NCI-H2081 (cell line): ENCODE measurements around the gene INF2.

Experiments
- DNase-seq, 2 experiments: peaks; one replicate each; lab custom pipeline; 2025; lab: John Stamatoyannopoulos, UW

The INF2 gene

DNA sequence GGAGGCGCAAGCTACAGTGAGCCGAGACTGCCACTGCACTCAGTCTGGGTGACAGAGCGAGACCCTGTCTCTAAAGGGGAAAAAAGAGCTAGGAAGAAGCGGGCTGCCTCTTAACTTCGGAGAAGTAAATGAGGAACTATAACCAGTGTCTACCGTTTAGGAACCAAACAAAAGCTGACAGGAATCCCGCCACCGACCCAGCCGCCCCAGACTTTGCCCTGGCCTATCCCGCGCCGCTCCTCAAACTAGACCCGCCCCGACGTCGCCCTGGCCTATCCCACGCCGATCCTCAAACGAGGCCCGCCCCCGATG is 63.0 kb downstream of the INF2 start:
- no peak for DNase-seq

DNA sequence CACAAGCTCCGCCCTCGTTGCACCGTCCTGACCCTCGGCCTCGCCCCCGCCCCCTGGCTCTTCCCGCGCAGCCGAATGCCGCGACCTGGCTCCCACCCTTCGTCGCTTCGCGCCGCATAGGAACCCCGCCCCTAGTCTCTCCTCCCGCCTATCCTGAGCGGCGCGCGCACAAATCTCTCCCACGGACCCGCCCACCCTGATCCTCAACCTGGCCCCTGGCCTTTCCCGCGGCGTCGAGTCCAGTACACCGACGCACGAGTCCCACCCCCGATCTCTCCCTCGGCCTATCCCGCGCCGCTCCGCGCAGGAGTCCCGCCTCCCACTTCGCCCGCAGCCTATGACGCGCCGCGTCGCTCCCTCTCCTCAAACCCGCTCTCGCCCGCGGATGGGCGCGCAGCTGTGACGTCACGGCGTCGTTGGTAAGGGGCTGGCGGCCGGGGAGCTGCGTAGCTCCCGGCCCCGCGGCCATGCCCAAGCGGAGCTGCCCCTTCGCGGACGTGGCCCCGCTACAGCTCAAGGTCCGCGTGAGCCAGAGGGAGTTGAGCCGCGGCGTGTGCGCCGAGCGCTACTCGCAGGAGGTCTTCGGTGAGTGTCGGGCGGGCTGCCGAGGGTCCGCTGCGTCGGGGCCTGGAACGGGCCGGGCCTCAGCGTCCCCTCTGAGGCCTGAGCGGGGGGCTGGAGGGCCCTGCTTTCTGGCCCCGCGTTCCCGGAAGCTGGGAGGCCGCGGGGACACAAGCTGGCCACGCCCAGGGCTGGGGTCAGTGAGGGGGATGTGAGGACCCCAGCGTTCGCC is 63.5 kb downstream of the INF2 start, which contains the start of gene SIVA1:
TSS of gene SIVA1 (plus strand) at position 413 of the 793 bp plus-strand sequence. CDS start at position 468, 55 bp downstream.
- peak; percentile 99 to 100 for DNase-seq

DNA sequence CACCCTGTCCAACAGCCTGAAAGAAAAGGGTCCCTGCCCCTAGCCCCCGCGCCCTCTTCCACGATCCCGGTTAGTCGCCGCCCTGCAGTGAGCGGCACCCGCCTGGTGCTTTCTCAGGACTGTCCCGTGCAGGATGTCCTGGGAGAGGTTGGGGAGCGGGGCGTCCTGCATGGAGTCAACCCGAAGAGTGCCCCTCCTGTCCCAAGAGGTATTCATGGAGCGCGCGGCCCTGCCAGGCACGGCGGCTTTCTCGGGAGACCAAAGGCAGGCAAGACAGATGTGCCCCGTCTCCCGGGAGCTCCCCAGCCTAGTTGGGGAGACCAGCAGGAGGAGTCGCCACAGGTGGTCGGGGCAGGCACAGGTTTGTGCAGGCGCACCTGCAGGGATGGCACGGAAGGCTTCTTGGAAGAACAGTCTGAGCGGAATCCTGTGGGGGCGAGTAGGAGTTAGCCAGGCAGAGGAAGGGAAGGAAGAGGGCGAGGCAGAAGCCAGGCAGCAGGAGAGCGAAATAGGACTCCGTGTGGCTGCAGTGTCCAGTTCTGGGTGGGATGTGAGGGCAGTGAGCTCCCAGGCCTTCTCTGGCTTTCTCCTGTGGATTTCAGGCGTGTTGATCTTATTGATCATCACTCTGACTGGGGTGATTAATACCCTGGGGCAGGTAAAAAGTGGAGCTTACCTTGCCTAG is 64.3 kb downstream of the INF2 start:
- DNase-seq, result peak in 1 of 2 experiments; percentile 39

DNA sequence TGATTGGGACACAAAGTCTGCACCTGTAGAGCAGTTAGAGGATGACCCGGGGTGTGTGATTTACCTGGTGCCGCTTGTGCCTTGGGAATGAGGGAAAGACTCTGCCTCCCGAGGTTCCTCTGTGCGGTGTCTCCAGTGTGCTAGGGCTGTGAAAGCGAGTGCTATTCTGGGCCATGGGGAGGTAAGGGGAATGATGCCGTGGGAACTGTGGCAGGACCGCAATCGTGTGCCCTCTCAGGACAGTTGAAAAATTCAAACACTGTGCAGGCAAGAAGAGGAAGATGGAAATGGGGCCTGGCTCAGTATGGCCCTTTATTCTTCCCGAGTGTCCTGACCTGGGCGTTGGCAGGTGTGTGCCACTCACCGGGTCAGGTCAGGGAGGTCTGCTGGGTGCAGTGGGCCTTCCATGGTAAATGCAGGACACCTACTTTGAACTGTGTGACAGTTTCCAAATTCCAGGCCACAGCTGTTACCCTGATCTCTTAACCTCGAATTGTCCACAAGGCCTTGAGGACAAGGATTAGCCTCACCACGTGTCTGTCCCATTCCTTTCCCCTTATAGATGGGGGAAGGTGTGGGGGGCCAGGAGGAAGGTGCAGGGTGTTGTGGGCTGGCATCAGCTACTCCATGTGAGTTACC is 64.9 kb downstream of the INF2 start:
- no peak for DNase-seq

DNA sequence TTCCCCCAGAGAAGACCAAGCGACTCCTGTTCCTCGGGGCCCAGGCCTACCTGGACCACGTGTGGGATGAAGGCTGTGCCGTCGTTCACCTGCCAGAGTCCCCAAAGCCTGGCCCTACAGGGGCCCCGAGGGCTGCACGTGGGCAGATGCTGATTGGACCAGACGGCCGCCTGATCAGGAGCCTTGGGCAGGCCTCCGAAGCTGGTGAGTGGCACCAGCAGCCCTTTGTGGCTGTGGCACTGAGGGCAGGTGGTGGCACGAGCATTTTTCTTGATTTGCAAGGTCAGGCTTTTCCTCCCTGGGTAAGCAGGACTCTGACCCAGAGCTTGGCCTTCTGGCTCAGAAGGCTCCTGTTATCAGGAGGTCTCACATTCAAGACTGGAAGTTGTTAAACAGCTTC is 66.2 kb downstream of the INF2 start:
- no peak for DNase-seq

DNA sequence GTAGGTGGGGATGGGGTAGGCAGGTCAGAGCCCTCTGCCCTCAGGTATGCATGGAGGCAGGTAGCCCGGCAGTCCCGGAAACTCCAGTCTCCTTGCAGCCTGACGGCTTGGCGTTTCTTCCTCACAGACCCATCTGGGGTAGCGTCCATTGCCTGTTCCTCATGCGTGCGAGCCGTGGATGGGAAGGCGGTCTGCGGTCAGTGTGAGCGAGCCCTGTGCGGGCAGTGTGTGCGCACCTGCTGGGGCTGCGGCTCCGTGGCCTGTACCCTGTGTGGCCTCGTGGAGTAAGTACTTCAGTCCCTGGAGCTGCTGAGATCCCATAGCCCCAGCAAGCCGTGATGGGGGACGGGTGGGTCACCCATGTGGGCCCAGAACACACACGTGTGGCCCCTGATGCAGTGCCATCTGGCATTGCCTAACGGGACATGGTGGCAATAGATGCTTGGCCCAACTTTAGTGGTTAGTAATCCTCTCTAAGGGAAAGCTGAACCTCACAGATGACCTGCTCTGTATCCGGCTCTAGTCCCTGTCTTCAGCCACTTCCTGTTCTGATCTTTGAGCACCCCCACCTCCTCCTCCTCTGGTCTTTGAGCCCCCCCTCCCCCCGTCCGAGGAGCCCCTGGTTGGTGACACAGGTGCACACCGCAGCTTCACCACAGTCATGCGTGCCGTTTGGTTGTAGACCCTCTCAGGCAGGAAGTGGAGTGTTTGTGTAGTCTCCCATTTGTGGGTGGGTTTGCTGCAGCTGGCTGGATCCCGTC is 67.2 kb downstream of the INF2 start:
- no peak for DNase-seq

DNA sequence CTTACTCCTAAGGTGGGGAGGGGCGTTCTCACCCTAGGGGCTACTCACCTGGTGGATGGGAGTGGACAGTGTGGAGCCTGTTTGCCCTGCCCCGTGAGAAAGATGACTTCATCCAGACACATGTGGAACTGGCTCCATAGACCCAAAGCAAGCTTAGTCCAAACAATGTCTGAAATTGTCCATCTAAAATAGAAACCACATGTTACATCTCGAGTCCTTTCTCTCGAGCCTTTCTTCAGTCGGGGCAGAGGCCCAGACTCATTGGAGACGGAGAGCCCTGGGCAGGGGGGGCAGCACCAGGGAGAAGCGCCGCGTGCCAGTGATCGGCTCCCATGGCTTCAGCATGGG is 67.8 kb downstream of the INF2 start:
- no peak for DNase-seq

DNA sequence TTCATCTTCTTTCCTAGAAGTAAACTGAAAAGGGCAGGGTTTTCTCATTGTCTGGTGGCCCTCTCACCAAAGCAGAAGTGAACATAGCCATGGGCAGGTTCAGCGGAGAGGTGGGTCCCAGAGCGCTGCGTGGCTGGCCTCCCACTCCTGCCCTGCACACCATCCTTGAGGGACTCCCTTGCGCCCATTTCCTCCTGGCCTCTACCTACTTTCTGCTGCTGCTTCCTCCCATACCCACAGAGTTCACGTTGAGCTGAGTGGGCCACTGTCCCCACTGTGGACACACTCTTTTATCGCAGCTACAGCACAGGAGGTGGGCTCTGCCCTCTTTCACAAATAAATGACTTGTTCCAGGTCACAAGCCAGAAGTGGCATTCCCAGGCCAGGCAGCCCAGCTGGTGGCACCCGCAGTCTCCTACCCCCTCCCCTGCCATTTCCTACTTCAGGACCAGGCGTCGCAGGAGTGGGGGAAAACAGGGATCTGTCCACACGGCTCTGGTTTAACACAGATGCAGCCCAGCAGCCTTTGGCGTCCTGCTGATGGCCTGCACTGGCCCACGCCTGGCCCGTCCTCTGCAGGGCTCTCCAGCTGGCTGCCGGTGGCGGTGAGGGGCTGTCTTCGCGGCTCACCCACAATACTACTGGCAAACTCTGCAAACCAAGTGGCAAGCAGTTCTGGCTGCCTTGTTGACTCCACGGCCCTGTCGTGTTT is 68.4 kb downstream of the INF2 start:
- DNase-seq, result no peak

DNA sequence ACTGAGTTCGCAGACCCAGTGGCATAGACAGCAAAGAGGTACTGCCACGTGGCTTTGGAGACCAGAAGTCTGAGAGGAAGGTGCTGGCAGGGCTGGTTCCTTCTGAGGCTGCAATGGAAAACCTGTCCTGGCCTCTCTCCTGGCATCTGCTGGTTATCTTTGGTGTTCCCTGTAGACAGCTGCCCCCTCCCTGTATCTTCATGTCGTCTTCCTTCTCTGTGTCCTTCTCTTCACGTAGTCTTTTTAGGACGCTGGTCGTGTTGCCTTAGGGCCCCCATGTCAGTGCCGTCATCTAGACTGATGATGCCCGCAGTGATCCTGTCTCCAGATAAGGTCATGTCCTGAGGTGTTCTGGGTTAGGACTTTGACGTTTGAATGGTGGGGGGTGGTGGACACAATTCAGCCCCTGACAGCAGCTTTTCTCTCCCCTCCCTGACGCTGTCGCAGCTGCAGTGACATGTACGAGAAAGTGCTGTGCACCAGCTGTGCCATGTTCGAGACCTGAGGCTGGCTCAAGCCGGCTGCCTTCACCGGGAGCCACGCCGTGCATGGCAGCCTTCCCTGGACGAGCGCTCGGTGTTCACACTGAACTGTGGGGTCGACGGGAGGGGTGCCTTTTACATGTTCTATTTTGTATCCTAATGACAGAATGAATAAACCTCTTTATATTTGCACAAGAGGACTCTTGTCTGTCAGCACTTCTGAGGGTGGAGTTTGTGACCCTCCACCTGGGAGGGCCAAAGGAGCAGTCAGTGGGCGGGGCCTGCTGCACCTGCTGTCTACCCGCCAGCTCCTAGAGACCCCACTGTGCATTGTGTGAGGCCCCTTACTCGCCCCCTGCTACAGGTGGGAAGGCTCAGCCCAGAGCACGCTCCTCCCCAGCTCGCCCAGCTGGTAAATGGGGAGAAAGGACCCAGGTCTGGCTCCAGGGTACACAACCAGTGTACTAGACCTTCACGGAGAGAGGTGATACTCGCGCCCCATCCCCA is 69.9 kb downstream of the INF2 start:
- DNase-seq, result no peak

DNA sequence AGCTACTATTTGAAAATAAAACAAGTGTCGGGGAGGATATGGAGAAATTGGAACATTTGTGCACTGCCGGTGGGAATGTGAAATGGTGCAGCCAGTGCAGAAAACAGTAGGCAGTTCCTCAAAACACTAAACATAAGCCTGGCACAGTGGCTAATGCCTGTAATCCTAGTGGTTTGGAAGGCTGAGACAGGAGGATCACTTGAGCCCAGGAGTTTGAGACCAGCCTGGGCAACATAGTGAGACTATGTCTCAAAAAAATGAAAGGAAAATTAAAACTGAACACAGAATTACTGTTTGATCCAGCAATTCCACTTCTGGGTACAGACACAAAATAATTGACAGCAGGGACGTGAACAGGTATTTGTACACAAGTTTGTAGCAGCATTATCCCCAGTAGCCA is 76.1 kb downstream of the INF2 start:
- DNase-seq, result no peak

DNA sequence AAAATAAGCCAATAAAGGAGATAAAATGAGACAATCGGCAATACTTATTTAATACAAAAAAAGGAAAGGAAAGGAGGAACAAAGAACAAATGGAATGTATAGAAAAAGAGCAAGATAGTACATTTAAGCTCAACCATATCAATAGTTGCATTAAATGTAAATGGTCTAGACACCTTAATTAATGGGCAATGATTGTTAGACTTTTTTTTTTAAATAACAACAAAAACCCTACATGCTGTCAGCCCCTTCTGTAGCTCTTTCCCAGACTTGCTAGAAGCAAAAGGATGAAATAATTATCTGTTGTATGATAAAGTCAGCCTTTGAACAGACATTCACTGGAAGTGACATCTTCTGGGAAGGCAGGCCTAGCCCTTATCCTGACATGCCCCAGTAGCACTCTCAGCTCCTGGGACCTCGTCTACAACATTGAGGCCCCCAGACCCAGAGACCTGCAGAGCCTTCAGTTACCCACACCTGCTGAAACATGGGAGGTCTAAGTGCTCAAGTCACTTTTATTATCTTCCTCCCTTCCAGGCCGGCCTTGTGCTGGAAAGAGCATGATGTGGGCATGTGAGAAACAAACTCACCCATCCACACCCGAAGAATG is 76.9 kb downstream of the INF2 start:
- no peak for DNase-seq

DNA sequence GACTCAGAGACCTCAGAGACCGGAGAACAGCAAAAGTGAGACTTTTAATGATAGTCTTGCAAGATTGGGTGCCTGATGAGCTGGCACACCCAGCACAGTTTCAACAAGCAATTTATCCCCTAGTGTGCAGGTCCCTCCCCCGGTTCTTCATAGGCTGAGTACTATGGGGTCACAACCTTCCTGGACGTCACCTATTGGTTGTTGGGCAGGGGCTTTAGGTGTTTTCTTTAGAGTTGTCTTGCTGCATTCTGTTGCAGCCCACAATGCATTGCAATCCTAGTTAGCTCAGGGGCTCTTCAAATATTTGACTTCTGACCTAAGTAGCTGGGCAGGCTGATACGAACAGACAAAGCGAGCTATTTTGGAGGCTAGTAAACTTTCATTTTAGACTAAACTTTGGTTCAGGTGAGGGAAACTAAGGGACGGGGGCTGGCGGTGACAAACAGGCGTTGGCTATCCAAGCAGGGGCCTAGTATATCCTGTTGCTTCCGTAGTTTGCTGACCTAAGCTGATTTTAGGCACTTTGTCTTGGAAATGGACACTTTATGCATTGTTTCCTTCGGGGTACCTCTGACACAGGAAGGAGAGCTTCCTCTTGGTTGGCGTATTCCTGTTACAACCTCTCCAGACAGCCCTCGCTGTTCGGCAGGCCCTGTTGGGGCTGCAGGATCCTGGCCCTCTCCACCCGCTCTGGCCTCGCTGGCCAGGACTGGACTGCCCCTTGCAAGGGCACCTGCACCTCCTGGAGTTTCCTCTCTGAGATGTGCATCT is 77.6 kb downstream of the INF2 start:
- DNase-seq, result no peak

DNA sequence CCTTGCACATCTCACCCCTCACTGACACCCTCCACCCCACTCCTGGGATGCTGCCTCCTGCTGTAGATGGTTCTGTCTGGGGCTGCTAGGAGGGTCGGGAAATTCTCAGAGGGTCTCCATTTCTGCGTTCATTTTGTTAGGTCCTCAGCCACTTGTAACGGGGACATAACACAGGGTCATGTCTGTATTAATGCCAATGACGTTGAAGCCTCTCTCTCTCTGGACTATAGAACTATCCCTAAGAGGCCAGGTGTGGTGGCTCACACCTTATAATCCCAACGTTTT is 78.2 kb downstream of the INF2 start:
- DNase-seq, result no peak

DNA sequence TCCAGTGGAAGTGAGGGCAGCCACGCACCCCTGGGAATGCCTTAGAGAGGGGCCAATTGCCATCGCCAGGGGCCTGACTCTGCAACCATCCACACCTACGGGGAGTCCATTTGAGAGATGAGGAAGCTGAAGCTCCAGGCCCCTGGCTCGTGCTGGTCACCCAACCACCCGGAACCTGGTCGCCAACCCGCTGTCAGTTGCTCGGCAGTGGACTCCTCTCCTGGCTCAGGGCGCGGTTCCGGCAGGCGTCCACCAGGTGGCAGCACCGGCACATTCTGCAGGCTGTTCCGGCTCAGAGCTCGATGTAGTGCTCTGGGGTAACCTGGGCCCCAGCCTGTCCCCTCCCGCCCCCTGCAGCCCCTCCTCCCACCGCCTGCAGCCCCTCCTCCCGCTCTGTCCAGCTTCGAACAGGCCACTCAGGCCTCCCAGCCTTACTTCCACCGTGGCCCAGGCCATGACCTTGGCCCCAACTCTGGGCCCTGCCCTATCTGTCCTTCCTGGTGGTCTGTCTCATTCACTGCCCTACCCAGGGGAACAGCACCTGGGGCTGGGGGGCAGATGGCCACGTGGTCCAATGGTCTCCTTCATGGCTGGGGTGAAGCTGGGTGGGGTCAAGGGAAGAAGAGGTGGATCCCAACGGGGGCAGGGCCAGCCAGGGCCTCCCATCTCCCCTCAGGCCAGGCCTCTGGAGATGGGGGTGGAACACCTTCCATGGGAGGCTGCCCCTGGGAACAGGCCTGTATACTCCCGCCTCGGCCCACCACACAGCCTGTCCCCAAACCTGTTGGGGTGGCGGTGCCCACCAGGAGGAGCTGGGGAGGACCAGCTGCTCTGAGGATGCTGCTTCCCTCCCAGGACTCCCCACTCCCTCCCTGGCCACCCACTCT is 79.3 kb downstream of the INF2 start:
- peak; percentile 77 to 86 for DNase-seq

DNA sequence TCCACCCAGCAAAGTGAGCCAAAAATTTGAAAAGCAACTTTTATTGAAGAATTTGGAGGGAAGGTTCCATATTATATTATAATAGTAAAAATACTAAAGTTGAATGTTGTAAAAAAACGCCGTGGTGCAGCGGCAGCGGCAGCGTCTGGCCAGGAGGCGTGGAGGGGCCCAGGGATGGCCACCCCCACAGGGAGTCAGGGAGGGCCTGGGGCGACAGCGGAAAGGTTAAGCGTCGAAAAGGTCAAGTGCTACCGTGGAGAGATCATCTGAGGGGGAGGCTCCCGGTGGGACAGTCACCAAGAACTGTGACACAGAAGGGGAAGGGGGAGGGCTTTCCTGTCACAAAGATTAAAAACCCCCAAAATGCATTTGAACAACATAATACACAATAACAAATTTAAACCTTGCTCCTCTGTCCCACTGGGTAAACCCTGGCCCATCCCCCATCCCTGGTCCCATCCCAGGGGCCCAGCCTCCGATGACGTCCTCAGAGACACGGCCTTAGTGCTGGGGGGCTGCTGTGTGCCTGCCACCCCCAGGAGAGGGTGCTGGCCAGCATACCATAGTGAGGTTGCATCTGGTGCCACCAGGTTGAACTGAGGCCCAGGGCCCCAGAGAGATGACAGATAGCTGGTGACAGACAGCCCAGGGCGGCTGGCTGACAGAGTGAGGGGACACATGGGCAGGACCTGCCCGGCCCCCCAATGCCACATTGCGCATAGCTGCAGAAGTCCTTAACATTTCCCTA is 80.1 kb downstream of the INF2 start:
- no peak for DNase-seq

DNA sequence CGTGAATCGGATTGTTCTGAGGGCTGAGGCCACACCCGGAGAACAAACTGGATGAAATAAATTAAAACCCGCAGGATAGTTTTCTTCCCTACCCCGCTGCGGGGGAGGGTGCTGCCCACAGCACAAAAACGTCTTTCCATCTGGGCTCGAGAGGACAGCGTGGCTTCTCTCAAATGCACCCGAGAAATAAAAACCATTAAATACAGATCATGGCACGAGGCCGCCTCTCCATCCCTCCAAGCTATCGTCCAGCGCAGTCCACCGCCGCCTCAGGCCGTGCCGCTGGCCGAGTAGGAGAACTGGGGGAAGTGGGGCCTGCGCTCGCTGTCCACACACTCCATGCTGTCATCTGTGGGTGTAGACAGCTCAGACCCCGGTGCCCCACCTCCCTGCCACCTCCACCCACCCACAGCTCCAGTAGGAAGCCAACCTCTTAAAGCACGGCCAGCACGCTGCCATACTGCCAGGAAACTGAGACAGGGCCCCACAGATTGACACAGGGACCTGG is 80.7 kb downstream of the INF2 start:
- no peak for DNase-seq

DNA sequence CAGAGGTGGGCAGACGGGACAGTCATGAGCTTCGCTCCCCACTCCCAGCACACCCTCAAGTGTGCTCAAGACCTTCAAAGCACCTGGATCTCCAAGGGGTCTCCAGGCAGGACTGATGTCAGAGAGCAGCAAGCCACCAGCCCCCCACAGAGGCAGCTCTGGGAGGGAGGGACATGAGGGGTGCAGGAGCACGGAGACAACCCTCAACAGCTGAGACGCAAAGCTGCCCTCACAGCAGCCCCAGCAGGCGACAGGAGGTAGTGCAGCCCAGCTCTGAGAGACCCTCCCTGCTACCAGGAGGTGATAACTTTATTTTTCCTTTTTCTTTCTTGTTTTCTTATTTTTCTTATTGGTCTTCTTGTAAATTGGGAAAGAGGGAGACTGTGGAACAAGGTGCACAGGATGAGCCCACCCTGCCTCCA is 81.4 kb downstream of the INF2 start:
- no peak for DNase-seq

DNA sequence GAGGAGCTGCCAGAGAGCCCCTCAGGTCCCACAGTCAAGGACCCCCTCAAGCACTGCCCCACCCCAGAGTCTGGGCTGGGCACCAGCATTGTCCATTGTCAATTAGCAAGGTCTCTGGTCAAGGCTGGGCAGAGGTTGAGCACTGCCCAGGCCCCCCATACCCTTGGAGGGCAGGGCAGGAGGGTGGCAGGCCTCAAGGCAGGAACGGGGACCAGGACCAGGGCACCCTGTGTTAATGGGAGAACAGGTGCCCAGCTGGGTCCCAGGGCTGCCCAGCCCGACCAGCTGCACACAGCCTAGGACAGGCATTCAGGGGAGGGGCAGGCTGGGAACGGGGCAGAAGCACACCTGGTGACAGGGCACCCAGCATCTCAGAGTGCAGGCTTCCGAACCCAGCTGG is 82.0 kb downstream of the INF2 start:
- no peak for DNase-seq
